Measurements from ENCODE around the gene ARSG.
"Not testable (repeated sequence)": the region's sequence is repeated elsewhere in the genome, so short reads cannot be mapped to it uniquely, and the experiment has no call there.

DNA sequence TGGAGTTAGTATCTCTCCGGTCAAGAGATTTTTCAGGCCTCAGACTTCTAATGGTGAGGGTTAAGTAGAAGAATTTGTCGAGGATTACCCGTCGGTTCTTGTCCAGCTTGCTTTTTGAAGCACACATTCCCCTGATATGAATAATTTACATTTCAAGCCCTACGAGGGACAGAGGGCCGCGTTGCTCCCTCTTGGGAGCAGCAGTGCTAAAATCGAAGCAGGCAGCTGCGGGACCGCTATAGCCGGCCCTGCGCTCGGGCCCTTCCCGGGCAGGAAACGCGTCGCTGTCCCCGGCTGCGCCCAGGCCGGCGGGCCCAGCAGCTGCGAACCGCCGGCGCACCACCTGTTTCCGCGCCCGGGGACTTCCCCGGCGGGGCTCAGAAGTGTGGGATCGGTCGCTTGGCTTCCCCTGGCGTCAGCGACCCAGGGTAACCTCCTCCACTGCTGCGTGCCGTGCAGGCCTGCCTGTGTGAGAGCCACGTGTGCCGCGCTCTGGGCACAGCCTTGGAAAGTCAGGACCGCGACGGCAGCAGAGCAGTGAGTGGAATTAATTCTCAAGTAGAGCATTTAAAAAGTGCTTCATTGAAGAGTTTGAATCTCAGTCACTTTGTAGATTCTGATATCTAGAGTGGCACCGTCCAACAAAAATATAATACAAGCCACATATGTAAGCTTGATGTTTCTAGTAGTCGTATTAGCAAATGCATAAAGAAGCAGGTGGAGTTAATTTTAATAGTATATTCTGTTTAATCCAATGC, 32.2 kb upstream of the ARSG start:
- TF ChIP-seq, protein P1, sequence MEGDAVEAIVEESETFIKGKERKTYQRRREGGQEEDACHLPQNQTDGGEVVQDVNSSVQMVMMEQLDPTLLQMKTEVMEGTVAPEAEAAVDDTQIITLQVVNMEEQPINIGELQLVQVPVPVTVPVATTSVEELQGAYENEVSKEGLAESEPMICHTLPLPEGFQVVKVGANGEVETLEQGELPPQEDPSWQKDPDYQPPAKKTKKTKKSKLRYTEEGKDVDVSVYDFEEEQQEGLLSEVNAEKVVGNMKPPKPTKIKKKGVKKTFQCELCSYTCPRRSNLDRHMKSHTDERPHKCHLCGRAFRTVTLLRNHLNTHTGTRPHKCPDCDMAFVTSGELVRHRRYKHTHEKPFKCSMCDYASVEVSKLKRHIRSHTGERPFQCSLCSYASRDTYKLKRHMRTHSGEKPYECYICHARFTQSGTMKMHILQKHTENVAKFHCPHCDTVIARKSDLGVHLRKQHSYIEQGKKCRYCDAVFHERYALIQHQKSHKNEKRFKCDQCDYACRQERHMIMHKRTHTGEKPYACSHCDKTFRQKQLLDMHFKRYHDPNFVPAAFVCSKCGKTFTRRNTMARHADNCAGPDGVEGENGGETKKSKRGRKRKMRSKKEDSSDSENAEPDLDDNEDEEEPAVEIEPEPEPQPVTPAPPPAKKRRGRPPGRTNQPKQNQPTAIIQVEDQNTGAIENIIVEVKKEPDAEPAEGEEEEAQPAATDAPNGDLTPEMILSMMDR (IDR thresholded peaks at IDR 0.05), result not testable (repeated sequence)
- TF ChIP-seq POLR2A (IDR thresholded peaks at IDR 0.05), result not testable (repeated sequence)
